GM18870 (cell line): Measurements from ENCODE around the gene CGREF1.

Experiments
- ATAC-seq: cut with Tn5 transposase; IDR thresholded peaks from one replicate; pipeline ENCODE4 v1.9.1; 2021; ENCODE audit warnings: moderate library complexity; ENCODE audit not compliant: unreplicated experiment

The CGREF1 gene

GRCh38 chr2:27089111-27089954 is 29.6 kb downstream of the CGREF1 start:
- ATAC-seq, result no peak

DNA sequence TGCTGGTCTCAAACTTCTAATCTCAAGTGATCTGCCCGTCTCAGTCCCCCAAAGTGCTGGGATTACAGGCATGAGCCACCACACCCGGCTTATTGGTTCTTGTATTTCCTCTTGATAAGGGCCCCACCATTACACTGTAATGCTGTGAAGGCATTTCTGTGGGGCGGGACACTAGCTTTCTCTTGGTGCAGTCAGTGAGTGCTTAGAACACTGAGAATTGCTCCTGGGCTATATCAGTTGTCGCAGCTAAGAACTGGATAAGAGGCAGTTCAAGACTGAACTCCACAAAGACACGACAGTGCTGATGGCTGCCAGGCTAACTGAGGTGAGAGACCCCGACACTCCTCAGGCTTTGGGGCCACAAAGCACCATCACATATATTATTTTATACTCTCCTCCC is 30.3 kb downstream of the CGREF1 start:
- no peak for ATAC-seq

DNA sequence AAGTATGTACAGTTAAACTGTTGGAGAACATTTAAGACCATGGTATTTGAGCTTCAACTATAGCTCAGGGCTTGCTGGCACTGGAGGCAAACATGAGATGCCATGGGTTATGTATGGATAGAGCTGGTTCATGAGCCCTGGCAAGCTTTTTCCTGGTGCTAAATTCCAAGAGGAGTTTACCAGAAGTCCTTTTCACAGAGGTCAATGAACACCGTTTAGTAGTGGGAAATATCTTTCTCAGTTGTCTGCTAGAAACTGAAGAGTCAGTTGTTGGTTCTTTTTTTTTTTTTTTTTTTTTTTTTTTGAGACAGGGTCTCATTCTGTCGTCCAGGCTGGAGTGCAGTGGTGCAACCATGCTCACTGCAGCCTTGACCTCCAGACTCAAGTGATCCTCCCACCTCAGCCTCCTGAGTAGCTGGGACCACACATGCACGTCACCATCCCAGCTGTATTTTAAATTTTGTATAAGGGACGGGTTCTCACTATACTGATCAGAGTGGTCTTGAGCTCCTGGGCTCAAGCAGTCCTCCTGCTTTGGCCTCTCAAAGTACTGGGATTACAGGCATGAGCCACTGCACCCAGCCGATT is 31.0 kb downstream of the CGREF1 start:
- no peak for ATAC-seq

DNA sequence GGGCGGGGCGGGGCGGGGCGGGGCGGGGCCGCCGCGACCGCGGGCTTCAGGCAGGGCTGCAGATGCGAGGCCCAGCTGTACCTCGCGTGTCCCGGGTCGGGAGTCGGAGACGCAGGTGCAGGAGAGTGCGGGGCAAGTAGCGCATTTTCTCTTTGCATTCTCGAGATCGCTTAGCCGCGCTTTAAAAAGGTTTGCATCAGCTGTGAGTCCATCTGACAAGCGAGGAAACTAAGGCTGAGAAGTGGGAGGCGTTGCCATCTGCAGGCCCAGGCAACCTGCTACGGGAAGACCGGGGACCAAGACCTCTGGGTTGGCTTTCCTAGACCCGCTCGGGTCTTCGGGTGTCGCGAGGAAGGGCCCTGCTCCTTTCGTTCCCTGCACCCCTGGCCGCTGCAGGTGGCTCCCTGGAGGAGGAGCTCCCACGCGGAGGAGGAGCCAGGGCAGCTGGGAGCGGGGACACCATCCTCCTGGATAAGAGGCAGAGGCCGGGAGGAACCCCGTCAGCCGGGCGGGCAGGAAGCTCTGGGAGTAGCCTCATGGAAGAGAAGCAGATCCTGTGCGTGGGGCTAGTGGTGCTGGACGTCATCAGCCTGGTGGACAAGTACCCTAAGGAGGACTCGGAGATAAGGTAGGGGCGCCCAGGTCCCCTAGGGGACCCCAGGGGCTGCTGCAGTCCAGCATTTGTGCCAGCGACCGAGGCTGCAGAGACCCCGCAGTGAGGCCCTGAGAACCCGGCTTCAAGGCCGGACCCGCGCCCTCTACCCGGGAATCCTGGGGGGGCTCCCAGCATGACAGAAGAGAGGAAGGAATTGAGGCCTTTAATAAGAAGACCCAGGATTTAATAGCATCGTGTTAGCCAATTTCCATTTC is 32.0 kb downstream of the CGREF1 start, which contains the start of gene KHK:
TSS of gene KHK (plus strand) at position 49 of the 870 bp plus-strand sequence. CDS start at position 537, 488 bp downstream.
- ATAC-seq, result peak; percentile 28

- peak; percentile 51 for ATAC-seq
Measured at GRCh38 chr2:27086090-27086723, 32.7 kb downstream of the CGREF1 start.

GRCh38 chr2:27085673-27086089 is 33.2 kb downstream of the CGREF1 start:
- ATAC-seq, result no peak

DNA sequence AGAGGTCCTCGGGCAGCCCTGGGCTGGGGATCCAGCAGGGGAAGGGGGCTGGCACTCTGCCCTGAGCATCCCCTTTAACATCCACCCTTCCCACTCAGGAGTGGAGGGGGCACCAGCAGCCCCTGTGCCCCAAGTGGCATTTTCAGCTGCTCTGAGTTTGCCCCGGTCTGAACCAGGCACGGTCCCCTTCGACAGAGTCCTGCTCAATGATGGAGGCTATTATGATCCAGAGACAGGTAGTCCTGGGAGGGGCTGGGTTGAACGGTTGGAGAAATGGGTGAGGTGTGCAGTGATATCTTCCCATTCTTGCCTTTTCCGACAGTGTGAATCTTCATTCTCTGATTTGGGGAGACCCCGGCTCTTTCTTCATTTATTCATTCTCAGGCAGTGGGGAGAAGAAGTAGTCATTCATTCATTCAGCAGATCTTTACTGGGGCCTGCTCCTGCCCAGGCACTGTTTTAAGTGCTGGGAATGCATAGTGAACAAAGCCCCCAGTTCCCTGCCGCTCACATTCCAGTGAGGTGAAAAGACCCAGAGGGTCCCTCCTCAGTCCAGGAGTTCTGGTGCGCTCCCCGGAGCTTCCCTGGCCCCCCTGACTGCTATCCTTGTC is 33.8 kb downstream of the CGREF1 start:
- ATAC-seq, result no peak

GRCh38 chr2:27084297-27085061 is 34.4 kb downstream of the CGREF1 start:
- ATAC-seq, result no peak

DNA sequence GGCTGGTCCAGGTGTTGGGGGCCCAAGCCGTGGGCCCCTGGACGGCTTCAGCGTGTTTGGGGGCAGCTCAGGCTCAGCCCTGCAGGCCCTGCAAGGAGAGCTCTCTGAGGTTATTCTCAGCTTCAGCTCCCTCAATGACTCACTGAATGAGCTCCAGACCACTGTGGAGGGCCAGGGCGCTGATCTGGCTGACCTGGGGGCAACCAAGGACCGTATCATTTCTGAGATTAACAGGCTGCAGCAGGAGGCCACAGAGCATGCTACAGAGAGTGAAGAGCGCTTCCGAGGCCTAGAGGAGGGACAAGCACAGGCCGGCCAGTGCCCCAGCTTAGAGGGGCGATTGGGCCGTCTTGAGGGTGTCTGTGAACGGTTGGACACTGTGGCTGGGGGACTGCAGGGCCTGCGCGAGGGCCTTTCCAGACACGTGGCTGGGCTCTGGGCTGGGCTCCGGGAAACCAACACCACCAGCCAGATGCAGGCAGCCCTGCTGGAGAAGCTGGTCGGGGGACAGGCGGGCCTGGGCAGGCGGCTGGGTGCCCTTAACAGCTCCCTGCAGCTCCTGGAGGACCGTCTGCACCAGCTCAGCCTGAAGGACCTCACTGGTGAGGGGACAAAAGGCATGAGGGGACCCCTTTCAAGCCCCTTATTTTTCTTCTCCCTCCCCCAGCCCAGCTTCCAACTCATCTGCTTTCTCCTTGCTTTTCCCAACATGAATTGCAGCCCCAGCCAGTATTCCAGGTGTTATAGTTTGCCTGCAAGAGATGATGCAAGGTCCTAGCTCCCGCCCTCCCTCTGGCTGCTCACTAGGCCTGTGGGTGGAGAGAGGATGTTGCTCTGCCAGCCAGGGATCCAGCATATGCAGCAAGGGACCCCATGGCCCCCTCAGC is 35.3 kb downstream of the CGREF1 start:
- ATAC-seq, result no peak

DNA sequence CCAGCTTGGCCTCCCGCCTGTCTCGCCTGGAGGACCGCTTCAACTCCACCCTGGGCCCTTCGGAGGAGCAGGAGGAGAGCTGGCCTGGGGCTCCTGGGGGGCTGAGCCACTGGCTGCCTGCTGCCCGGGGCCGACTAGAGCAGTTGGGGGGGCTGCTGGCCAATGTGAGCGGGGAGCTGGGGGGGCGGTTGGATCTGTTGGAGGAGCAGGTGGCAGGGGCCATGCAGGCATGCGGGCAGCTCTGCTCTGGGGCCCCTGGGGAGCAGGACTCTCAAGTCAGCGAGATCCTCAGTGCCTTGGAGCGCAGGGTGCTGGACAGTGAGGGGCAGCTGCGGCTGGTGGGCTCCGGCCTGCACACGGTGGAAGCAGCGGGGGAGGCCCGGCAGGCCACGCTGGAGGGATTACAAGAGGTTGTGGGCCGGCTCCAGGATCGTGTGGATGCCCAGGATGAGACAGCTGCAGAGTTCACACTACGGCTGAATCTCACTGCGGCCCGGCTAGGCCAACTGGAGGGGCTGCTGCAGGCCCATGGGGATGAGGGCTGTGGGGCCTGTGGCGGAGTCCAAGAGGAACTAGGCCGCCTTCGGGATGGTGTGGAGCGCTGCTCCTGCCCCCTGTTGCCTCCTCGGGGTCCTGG is 36.0 kb downstream of the CGREF1 start:
- ATAC-seq, result no peak

- no peak for ATAC-seq
Measured at GRCh38 chr2:27081984-27082772, 36.8 kb downstream of the CGREF1 start.

DNA sequence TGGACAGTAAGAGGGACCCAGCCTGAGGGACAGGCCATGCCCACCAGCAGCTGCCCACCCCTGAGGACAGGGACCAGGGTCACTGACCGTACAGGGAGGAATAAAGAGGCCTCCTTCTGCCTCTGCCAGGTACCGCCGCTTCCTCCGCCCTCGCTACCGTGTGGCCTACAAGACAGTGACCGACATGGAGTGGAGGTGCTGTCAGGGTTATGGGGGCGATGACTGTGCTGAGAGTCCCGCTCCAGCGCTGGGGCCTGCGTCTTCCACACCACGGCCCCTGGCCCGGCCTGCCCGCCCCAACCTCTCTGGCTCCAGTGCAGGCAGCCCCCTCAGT is 38.4 kb downstream of the CGREF1 start:
- no peak for ATAC-seq

DNA sequence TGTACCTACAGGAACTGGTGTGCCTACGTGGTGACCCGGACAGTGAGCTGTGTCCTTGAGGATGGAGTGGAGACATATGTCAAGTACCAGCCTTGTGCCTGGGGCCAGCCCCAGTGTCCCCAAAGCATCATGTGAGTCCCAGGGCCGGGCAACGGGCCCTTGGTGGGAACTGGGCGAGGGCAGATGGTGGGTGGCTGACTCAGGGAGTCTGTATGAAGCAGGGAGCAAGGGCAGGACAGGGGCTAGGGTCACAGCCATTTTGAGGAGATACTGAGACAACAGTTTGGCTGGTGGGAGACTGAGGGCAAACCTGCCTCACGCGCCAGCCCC is 38.8 kb downstream of the CGREF1 start:
- ATAC-seq, result no peak

DNA sequence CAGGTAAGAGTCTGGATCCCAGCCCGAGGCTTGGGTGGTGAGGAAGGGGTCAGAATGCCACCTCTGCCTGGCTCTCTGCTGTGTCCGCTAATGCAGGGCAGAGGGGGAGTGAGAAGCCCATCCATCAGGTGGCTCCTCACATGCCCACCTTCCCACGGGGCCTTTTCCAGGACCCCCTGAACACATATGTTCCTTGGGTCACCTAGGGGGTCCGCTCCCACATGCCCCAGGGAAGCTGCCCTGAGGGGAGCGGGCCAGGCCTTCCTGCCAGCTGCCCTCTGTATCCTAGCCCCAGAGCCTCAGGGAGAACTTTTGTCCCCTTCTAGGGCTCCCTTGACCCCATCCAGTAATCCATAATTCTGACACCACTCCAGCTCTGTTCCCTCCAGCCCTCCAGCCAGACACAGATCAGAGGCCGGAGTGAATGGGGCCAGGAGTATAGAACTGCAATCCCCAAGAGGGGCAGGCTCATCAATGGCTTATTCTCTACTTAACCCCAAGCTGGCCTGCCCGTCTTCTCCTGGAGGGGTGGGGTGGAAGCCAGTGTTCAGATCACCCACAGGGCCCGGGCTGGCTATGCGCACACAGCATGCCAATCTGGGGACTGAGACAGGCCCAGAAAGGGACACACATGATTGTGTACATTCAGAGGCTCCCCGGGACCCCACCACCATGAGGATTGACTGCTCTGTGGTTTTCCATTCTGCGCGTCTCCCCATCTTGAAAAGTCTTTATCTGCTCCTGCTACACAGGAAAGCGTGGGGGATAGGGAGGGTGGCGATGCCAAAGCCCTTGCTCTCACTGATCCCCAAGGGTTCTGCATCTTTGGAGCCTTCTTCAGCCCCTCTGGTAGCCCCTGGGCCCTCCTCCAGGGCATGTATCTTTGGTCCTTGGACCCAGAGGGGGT is 39.4 kb downstream of the CGREF1 start:
- no peak for ATAC-seq

DNA sequence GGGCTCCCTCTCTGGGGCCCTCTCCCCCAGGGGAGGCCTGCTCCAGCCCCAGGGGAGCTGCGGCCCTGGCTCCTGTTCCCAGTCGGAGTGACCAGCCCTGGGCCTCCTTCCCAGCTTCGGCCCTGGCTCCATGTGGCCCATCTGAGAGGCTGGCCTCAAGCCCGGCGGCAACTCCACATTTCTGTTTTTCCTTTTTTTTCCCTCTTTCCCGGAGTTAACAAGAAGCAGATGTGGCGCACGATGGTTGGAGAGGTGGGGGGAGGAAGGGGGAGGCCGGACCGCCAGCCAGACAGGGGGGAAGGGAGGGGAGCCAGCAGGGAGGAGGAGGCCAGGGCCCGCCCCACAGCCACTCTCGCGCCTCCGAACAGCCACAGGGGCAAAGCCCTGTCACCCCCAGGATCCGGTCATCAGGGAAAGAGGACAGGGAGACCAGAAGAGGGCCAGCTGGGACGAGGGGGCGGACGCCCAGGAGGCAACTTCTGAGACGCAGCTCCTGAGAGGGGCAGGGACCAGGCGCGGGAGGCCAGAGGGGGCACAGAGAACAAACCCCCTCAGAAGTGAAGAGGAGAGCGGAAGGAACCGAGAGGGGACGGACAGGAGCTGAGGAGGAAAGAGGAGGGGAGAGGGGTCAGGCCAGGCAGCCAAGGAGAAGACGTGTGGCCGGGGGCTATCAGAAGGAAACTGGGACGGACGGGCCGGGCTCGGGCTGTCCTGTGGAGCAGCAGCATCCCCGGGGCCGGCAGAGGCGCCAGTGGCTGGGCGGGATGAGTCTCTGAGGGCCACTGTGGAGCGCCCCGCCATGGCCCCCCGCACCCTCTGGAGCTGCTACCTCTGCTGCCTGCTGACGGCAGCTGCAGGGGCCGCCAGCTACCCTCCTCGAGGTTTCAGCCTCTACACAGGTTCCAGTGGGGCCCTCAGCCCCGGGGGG is 40.4 kb downstream of the CGREF1 start, which contains the start of gene EMILIN1:
TSS of gene EMILIN1 (plus strand) at position 349 of the 928 bp plus-strand sequence. CDS start at position 800, 451 bp downstream.
- ATAC-seq, result no peak

- ATAC-seq, result no peak
Measured at GRCh38 chr2:27077231-27077630, 41.7 kb downstream of the CGREF1 start.
